Muscle layer of duodenum (tissue), 2 donors: ENCODE measurements around the gene SURF1.
"Not testable (repeated sequence)": the region's sequence is repeated elsewhere in the genome, so short reads cannot be mapped to it uniquely, and the experiment has no call there.

Experiments
- H3K27ac ChIP-seq: one replicate; pipeline ENCODE4 v1.7.0; 2013; ENCODE audit warnings: mild to moderate bottlenecking, low read length
- H3K27me3 ChIP-seq: one replicate; pipeline ENCODE4 v1.7.0; 2013; ENCODE audit warnings: low read depth, mild to moderate bottlenecking, control low read depth, low read length
- H3K36me3 ChIP-seq, 2 donors: one replicate each; pipeline ENCODE4 v1.7.0; 2013; ENCODE audit warnings: low read length in 2 of 2, control low read depth in 1 of 2, mild to moderate bottlenecking in 1 of 2; ENCODE audit not compliant: insufficient read depth in 2 of 2, control insufficient read depth in 1 of 2
- H3K4me1 ChIP-seq, 2 donors: one replicate each; pipeline ENCODE4 v1.7.0; 2013; ENCODE audit warnings: low read length in 2 of 2, mild to moderate bottlenecking in 2 of 2, control low read depth in 1 of 2, moderate library complexity in 1 of 2; ENCODE audit not compliant: insufficient read depth in 2 of 2, control insufficient read depth in 1 of 2
- H3K4me3 ChIP-seq, 2 donors: one replicate each; pipeline ENCODE4 v1.7.0; 2013; ENCODE audit warnings: low read length in 2 of 2, low read depth in 1 of 2, mild to moderate bottlenecking in 1 of 2
- H3K9me3 ChIP-seq, 2 donors: one replicate each; pipeline ENCODE4 v1.7.0; 2013; ENCODE audit warnings: low read length in 2 of 2, control low read depth in 1 of 2, mild to moderate bottlenecking in 1 of 2; ENCODE audit not compliant: control insufficient read depth in 1 of 2
- donor health status: healthy.

SURF1 gene

GRCh38 chr9:133340916-133341315 is 15.4 kb downstream of the SURF1 start:
- Histone ChIP-seq H3K36me3 (peaks cover 40 to 60% of the 10 kb centered on the region in 2 donors), H3K9me3 (no peaks in the 10 kb centered on the region), H3K27ac (no peak overlapping the region), H3K27me3 (no peaks in the 10 kb centered on the region), H3K4me3 (peak overlapping the region in 1 of 2 donors; percentile 21), H3K4me1 (peaks cover 0 to 6% of the 10 kb centered on the region in 2 donors)

DNA sequence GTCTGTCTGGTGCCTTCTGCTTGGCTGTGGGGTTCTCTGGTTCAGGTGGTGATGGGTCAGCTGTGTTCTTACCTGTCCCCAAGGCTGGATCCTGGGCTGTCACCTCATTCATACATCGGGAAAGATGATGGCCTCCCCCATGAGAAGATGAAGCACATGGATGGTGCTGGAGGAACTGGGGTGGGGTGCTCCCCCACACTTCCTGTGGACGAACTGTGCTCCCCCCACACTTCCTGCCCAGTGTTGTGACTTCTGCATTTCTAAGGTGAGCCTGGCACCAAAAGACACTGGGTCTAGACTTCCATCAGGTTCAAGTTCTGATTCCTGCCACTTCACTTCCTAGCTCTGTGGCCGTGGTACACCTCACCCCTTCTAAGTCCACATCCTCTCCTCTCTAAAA is 16.0 kb downstream of the SURF1 start:
- Histone ChIP-seq H3K9me3 (no peaks in the 10 kb centered on the region), H3K27ac (no peak overlapping the region), H3K4me3 (peak overlapping the region in 1 of 2 donors; percentile 21), H3K27me3 (no peaks in the 10 kb centered on the region), H3K4me1 (peaks cover 0 to 6% of the 10 kb centered on the region in 2 donors), H3K36me3 (peaks cover 37 to 58% of the 10 kb centered on the region in 2 donors)

DNA sequence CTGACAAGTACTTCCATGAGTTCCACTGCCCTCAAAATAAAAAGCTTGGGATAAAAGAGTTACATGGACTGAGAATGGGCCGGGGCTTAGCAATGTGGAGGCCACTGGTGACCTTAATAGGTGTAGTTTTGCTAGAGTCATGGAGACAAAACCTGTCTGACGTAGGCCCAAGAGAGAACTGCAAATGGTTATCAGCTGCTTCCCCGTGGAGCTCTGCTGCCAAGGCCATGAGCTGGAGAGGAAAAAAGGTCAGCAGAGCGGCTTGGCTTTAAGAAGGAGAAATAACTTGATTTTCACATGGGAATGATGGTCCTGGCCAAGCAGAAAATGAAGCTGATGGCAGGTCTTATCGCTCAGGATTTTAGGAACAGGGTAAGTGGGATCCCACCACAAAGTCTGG is 16.6 kb downstream of the SURF1 start:
- Histone ChIP-seq H3K36me3 (peaks cover 35 to 52% of the 10 kb centered on the region in 2 donors), H3K27ac (no peak overlapping the region), H3K9me3 (no peaks in the 10 kb centered on the region), H3K4me3 (no peak overlapping the region), H3K27me3 (no peaks in the 10 kb centered on the region), H3K4me1 (peaks cover 1 to 12% of the 10 kb centered on the region in 2 donors)

- Histone ChIP-seq H3K4me3 (peak within 1 kb of the TSS; percentile 79 to 92), H3K9me3 (no peaks in the 10 kb centered on the region), H3K27ac (peak within 1 kb of the TSS; percentile 72), H3K36me3 (peaks cover 40 to 49% of the 10 kb centered on the region in 2 donors), H3K27me3 (no peaks in the 10 kb centered on the region), H3K4me1 (peaks cover 8 to 22% of the 10 kb centered on the region in 2 donors)
Observed at GRCh38 chr9:133335924-133336811, 20.1 kb downstream of the SURF1 start, which contains the start of gene SURF6. Gene SURF6, minus strand, starts transcription at chr9:133336188. Its CDS starts 56 bp downstream, at chr9:133336132.

DNA sequence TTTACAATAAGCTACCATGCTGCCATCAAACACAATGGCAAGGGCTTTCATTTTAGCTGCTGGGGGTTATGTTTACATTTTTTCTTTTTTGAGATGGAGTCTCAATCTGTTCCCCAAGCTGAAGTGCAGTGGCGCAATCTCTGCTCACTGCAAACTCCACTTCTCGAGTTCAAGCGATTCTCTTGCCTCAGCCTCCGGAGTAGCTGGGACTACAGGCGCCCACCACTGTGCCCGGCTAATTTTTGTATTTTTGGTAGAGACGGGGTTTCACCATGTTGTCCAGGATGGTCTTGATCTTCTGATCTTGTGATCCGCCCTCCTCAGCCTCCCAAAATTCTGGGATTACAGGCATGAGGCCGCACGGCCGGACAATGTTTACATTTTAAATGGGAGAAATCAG is 21.4 kb downstream of the SURF1 start:
- Histone ChIP-seq H3K4me3 (peak overlapping the region; percentile 79 to 92), H3K27ac (peak overlapping the region; percentile 39), H3K36me3 (peaks cover 35 to 48% of the 10 kb centered on the region in 2 donors), H3K4me1 (peaks cover 8 to 22% of the 10 kb centered on the region in 2 donors)
- not testable (repeated sequence) for H3K27me3 ChIP-seq, H3K9me3 ChIP-seq

- Histone ChIP-seq H3K36me3 (peaks cover 33 to 44% of the 10 kb centered on the region in 2 donors), H3K27ac (peak overlapping the region; percentile 39)
Observed at GRCh38 chr9:133334161-133334560, 22.1 kb downstream of the SURF1 start.

DNA sequence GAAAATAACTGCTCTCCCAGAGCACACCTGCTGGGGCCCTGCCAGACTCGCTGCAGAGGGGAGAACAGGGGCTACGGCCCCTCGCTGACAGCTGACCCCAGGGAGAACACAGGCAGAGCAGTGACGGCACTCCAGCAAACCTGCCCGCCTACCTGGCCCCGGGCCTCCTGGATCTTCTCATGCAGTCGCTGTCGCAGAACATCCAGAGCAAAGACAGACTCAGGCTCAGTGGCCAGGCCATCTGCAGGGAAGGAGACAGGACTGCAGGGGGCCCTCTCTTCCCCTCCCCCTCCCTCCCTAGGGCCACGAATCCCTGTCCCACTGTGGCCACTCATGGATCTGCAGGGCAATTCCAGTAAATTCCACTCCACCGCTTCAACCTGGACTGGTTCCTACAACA is 22.7 kb downstream of the SURF1 start:
- Histone ChIP-seq H3K9me3 (no peaks in the 10 kb centered on the region), H3K36me3 (peaks cover 33 to 44% of the 10 kb centered on the region in 2 donors), H3K4me1 (peaks cover 8 to 18% of the 10 kb centered on the region in 2 donors), H3K4me3 (peak overlapping the region in 1 of 2 donors; percentile 11), H3K27me3 (no peaks in the 10 kb centered on the region), H3K27ac (peak overlapping the region; percentile 39)

More at GRCh38 chr9:133334161-133334560, 22.1 kb downstream of the SURF1 start:
- H3K9me3 ChIP-seq, result no peaks in the 10 kb centered on the region
- no peaks in the 10 kb centered on the region for H3K27me3 ChIP-seq
- H3K4me3 ChIP-seq, result peak overlapping the region in 1 of 2 donors; percentile 42
- peaks cover 8 to 20% of the 10 kb centered on the region in 2 donors for H3K4me1 ChIP-seq

DNA sequence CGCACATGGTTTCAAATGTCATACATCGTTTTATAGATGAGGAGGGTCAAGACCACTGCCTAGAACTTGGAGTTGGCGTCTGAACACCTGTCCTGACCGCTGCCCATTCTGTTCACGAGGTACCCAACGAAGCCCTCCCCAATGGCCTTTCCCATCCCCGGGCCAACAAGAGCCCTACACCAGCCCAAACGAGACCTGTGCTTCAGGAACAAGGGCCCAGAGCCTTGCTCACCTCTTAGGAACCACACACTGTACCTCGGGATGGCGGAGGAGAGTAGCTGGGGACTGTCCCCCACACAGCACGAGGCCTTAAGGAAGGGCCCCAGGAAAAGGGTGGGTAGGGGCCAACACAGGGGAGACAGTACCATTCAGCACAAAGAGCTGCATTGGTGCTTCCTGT is 23.3 kb downstream of the SURF1 start:
- no peaks in the 10 kb centered on the region for H3K9me3 ChIP-seq
- H3K4me3 ChIP-seq, result no peak overlapping the region
- no peaks in the 10 kb centered on the region for H3K27me3 ChIP-seq
- no peak overlapping the region for H3K27ac ChIP-seq
- peaks cover 8 to 18% of the 10 kb centered on the region in 2 donors for H3K4me1 ChIP-seq
- H3K36me3 ChIP-seq, result peaks cover 33 to 44% of the 10 kb centered on the region in 2 donors

- Histone ChIP-seq H3K27me3 (no peaks in the 10 kb centered on the region), H3K4me3 (no peak overlapping the region), H3K4me1 (peaks cover 8 to 18% of the 10 kb centered on the region in 2 donors), H3K9me3 (no peaks in the 10 kb centered on the region), H3K36me3 (peaks cover 33 to 44% of the 10 kb centered on the region in 2 donors), H3K27ac (no peak overlapping the region)
Observed at GRCh38 chr9:133332381-133332730, 23.9 kb downstream of the SURF1 start.

DNA sequence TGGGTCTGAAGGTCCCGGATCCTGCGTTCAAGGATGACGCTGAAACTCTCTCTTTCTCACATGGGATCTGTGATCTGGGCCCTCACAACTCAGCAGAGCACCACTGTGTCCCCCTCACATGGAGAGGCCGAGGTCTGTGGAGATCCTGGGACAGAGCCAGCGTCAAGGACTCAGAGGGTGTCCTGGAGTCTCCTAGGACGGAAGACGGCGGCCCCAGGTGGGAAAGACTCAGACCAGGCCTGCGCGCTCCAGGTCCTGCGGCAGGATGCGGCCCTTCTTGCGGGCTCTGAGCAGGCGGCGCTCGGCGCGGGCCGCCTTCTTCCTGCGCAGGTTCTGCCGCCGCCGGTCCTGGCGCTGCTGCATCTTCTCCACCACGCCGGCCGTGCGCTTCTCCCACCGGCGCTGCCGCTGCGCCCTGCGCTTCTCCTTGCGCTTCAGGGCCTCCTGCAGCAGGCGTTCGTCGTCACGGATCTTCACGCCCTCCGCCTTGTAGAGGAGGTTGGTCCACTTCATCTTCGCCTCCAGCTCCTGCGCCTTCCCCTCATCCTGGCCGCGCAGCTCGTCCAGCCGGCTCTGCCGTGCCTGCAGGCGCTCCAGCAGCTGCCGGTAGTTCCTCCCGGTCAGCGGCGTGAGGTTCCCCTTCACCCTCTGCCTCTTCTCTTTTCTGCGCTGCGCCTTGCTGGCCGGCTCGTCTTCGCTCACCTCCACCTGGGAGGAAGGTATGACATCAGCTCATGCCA is 24.5 kb downstream of the SURF1 start:
- Histone ChIP-seq H3K9me3 (no peaks in the 10 kb centered on the region), H3K4me3 (no peak overlapping the region), H3K27me3 (no peaks in the 10 kb centered on the region), H3K36me3 (peaks cover 33 to 44% of the 10 kb centered on the region in 2 donors), H3K27ac (no peak overlapping the region), H3K4me1 (peaks cover 8 to 18% of the 10 kb centered on the region in 2 donors)

DNA sequence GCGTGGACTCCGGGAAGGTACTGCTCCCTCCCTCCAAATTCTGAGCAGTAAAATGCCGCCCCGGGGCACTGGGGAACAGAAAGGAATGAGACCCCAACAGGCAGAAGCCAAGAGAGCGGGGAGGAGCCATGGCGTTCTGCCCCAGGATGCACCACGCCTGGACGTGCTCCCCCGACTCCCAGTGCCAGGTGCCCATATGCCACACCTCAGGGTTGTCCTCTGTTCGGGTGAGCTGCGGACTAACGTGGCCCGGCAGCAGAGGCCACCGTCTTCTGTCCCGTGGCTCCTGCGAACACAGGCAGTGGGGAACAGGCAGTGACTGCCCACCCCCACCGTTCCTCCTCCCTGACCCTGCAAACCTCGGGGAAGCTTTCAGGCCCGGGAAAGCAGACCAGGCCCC is 25.1 kb downstream of the SURF1 start:
- no peak overlapping the region for H3K4me3 ChIP-seq
- H3K27ac ChIP-seq, result no peak overlapping the region
- H3K27me3 ChIP-seq, result no peaks in the 10 kb centered on the region
- H3K9me3 ChIP-seq, result no peaks in the 10 kb centered on the region
- H3K4me1 ChIP-seq, result peaks cover 8 to 18% of the 10 kb centered on the region in 2 donors
- peaks cover 33 to 44% of the 10 kb centered on the region in 2 donors for H3K36me3 ChIP-seq
